HG03460 (cell line): Measurements from ENCODE around the gene ADAM12.

Source experiments
- ATAC-seq: cut with Tn5 transposase; IDR thresholded peaks from one replicate; pipeline ENCODE4 v1.9.1; 2021; ENCODE audit not compliant: unreplicated experiment

Gene ADAM12

GRCh38 chr10:126124046-126124445 is 264.2 kb downstream of the ADAM12 start:
- ATAC-seq, result no peak

GRCh38 chr10:126123466-126123865 is 264.8 kb downstream of the ADAM12 start:
- no peak for ATAC-seq

- no peak for ATAC-seq
These were observed 265.4 kb downstream of the ADAM12 start for GRCh38 chr10:126122881-126123280.

- ATAC-seq, result no peak
These were observed 268.7 kb downstream of the ADAM12 start for GRCh38 chr10:126119599-126119998.

GRCh38 chr10:126118476-126118875 is 269.8 kb downstream of the ADAM12 start:
- no peak for ATAC-seq

GRCh38 chr10:126117196-126117595 is 271.1 kb downstream of the ADAM12 start:
- no peak for ATAC-seq

- no peak for ATAC-seq
These were observed 272.4 kb downstream of the ADAM12 start for GRCh38 chr10:126115886-126116285.

- ATAC-seq, result no peak
These were observed 273.3 kb downstream of the ADAM12 start for GRCh38 chr10:126114884-126115555.

GRCh38 chr10:126111516-126111915 is 276.8 kb downstream of the ADAM12 start:
- ATAC-seq, result no peak

GRCh38 chr10:126110489-126111180 is 277.6 kb downstream of the ADAM12 start:
- no peak for ATAC-seq

GRCh38 chr10:126109893-126110292 is 278.4 kb downstream of the ADAM12 start:
- ATAC-seq, result no peak

GRCh38 chr10:126108693-126109092 is 279.6 kb downstream of the ADAM12 start:
- no peak for ATAC-seq

- no peak for ATAC-seq
These were observed 283.5 kb downstream of the ADAM12 start for GRCh38 chr10:126104767-126105166.

- no peak for ATAC-seq
These were observed 285.6 kb downstream of the ADAM12 start for GRCh38 chr10:126102636-126103035.

GRCh38 chr10:126101736-126102135 is 286.5 kb downstream of the ADAM12 start:
- peak; percentile 89 for ATAC-seq

GRCh38 chr10:126101325-126101724 is 287.0 kb downstream of the ADAM12 start:
- no peak for ATAC-seq

GRCh38 chr10:126099366-126099765 is 288.9 kb downstream of the ADAM12 start:
- no peak for ATAC-seq

GRCh38 chr10:126098226-126098581 is 290.1 kb downstream of the ADAM12 start:
- ATAC-seq, result no peak

GRCh38 chr10:126097558-126098225 is 290.6 kb downstream of the ADAM12 start:
- ATAC-seq, result no peak

- ATAC-seq, result no peak
These were observed 293.7 kb downstream of the ADAM12 start for GRCh38 chr10:126094537-126094936.

- no peak for ATAC-seq
These were observed 295.7 kb downstream of the ADAM12 start for GRCh38 chr10:126092366-126093215.
